ENCODE results near the gene ADGRG6.

The ADGRG6 gene

DNA sequence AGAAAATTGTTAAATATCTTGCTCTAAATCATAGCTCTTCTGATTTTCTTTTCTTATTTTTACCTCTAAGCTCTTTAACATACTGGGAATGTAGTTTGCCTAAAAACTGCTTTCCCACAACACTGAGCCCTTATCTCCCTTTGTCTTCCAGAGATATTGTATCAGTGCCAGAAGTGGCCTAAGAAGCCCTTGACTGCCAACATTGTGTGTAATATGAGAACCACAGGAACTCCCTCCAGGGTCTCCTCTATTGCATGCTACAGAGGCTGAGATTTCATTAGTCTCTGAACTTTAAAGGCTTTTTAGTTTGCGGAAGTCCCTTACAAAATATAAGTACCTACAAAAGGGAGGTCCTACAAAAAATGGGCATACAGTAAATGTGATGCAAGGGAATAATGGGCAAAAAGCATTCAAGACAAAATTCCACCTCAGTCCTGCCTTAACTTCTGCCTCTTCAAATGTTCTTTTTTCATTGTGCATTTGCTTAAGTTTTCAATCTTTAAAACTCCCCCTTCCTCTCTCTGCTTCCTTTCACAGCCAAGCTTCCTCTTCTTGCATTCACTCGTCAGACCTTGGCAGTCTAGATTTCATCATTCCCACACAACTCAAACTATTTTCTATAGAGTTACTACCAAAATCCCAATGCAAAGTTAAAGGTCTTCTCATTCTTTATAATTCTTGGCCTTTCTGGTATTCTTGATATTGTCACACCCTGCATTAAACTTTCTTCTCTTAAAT, 76.5 kb downstream of the ADGRG6 start (continued):
- TF ChIP-seq, protein P1, sequence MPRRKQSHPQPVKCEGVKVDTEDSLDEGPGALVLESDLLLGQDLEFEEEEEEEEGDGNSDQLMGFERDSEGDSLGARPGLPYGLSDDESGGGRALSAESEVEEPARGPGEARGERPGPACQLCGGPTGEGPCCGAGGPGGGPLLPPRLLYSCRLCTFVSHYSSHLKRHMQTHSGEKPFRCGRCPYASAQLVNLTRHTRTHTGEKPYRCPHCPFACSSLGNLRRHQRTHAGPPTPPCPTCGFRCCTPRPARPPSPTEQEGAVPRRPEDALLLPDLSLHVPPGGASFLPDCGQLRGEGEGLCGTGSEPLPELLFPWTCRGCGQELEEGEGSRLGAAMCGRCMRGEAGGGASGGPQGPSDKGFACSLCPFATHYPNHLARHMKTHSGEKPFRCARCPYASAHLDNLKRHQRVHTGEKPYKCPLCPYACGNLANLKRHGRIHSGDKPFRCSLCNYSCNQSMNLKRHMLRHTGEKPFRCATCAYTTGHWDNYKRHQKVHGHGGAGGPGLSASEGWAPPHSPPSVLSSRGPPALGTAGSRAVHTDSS (tag by site-specific recombination; IDR thresholded peaks at IDR 0.05), result no peak
- no peak for TF ChIP-seq ZNF416 (tag by site-specific recombination; IDR thresholded peaks at IDR 0.05)
- no peak for TF ChIP-seq ZNF214 (tag by site-specific recombination; IDR thresholded peaks at IDR 0.05; ENCODE audit: borderline replicate concordance)
- no peak for TF ChIP-seq ZNF2 (tag by site-specific recombination; IDR thresholded peaks at IDR 0.05)
- TF ChIP-seq ZNF776 (tag by site-specific recombination; IDR thresholded peaks at IDR 0.05; ENCODE audit: borderline replicate concordance), result no peak
- TF ChIP-seq ZNF24 (tag by site-specific recombination; IDR thresholded peaks at IDR 0.05), result no peak
- TF ChIP-seq ZNF501 (tag by site-specific recombination; IDR thresholded peaks at IDR 0.05), result no peak
- TF ChIP-seq ZNF335 (tag by site-specific recombination; conservative IDR thresholded peaks at IDR 0.05), result 0 out of 2 replicates have a peak, but pooled peaks have one; percentile 34
- peak; percentile 83 for TF ChIP-seq ZNF366 (tag by site-specific recombination; conservative IDR thresholded peaks at IDR 0.05)
- no peak for TF ChIP-seq ZFP3 (tag by site-specific recombination; IDR thresholded peaks at IDR 0.05; ENCODE audit: low read depth)
- TF ChIP-seq REPIN1 (tag by site-specific recombination; IDR thresholded peaks at IDR 0.05; ENCODE audit: low read depth), result no peak
- TF ChIP-seq ZNF561 (tag by site-specific recombination; IDR thresholded peaks at IDR 0.05; ENCODE audit: borderline replicate concordance), result peak; percentile 68; the same call in 1 of the 2 replicates
- TF ChIP-seq, protein P2, sequence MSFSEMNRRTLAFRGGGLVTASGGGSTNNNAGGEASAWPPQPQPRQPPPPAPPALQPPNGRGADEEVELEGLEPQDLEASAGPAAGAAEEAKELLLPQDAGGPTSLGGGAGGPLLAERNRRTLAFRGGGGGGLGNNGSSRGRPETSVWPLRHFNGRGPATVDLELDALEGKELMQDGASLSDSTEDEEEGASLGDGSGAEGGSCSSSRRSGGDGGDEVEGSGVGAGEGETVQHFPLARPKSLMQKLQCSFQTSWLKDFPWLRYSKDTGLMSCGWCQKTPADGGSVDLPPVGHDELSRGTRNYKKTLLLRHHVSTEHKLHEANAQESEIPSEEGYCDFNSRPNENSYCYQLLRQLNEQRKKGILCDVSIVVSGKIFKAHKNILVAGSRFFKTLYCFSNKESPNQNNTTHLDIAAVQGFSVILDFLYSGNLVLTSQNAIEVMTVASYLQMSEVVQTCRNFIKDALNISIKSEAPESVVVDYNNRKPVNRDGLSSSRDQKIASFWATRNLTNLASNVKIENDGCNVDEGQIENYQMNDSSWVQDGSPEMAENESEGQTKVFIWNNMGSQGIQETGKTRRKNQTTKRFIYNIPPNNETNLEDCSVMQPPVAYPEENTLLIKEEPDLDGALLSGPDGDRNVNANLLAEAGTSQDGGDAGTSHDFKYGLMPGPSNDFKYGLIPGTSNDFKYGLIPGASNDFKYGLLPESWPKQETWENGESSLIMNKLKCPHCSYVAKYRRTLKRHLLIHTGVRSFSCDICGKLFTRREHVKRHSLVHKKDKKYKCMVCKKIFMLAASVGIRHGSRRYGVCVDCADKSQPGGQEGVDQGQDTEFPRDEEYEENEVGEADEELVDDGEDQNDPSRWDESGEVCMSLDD (tag by site-specific recombination; IDR thresholded peaks at IDR 0.05), result no peak
- TF ChIP-seq, protein P3, sequence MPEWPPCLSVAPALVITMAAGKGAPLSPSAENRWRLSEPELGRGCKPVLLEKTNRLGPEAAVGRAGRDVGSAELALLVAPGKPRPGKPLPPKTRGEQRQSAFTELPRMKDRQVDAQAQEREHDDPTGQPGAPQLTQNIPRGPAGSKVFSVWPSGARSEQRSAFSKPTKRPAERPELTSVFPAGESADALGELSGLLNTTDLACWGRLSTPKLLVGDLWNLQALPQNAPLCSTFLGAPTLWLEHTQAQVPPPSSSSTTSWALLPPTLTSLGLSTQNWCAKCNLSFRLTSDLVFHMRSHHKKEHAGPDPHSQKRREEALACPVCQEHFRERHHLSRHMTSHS (tag by site-specific recombination; IDR thresholded peaks at IDR 0.05), result no peak
- no peak for TF ChIP-seq ZBTB21 (tag by site-specific recombination; IDR thresholded peaks at IDR 0.05)
- TF ChIP-seq ZNF433 (tag by site-specific recombination; IDR thresholded peaks at IDR 0.05; ENCODE audit: low read depth), result no peak
- peak; percentile 81 for TF ChIP-seq FEZF1 (tag by site-specific recombination; IDR thresholded peaks at IDR 0.05)

DNA sequence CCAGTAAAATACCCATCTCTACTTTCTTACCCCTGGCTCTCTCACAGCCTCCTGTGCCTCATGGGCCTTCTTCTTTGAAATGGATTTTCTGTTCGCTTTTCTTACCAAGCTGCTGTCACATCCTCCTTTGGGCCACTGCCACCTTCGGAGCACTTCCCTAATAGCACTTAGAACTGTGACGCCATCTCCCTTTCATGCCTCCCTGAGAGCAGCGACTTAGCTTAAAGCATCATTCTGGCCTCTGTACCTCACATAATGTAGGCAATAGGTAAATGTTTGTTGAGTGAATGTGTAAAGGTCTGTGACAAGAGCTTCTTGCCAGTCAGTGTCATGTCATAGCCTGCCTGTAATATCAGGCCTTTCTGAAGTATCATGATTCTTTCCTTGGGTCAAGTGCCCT, 78.8 kb downstream of the ADGRG6 start:
- no peak overlapping the region for H3K4me3 ChIP-seq (ENCODE audit: low read depth, low read length)
- H3K27ac ChIP-seq (ENCODE audit: extremely low read depth, low read depth, low read length), result no peak overlapping the region; the same call in 1 of the 2 replicates
- ChIA-PET CTCF (interaction anchor here (0.7 to 4.1 kb wide), 2 partner anchors 9 to 72 kb away, joined by 5 to 16 read pairs; no protein-coding TSS in a partner anchor), POLR2A (interaction anchor here (0.7 kb wide), 1 partner anchor 25 kb away, joined by 3 read pairs; no protein-coding TSS in a partner anchor)
- no peaks in the 10 kb centered on the region for H3K9me3 ChIP-seq (ENCODE audit: control insufficient read depth, insufficient read depth, low read depth, low read length)
- no peak for TF ChIP-seq ZNF2 (tag by site-specific recombination; IDR thresholded peaks at IDR 0.05)
- no peak for TF ChIP-seq ZNF600 (tag by site-specific recombination; IDR thresholded peaks at IDR 0.05)
- no peak for TF ChIP-seq ZNF146 (tag by site-specific recombination; IDR thresholded peaks at IDR 0.05)
- no peak for TF ChIP-seq SP2 (tag by site-specific recombination; IDR thresholded peaks at IDR 0.05)
- TF ChIP-seq, protein P4, sequence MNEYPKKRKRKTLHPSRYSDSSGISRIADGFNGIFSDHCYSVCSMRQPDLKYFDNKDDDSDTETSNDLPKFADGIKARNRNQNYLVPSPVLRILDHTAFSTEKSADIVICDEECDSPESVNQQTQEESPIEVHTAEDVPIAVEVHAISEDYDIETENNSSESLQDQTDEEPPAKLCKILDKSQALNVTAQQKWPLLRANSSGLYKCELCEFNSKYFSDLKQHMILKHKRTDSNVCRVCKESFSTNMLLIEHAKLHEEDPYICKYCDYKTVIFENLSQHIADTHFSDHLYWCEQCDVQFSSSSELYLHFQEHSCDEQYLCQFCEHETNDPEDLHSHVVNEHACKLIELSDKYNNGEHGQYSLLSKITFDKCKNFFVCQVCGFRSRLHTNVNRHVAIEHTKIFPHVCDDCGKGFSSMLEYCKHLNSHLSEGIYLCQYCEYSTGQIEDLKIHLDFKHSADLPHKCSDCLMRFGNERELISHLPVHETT (tag by site-specific recombination; IDR thresholded peaks at IDR 0.05), result no peak
- H3K4me1 ChIP-seq (ENCODE audit: control insufficient read depth, insufficient read depth, low read length), result peaks cover 29% of the 10 kb centered on the region
- H3K36me3 ChIP-seq (ENCODE audit: control insufficient read depth in 2 of 2, insufficient read depth in 1 of 2, low read length in 2 of 2), result no peaks in the 10 kb centered on the region
